HEK293 (cell line): ENCODE results near the gene CRYGN.

Experiments
- EGR2 ChIP-seq: fragments of 450-650 bp; formaldehyde crosslinking; IDR thresholded peaks from 2 replicates; pipeline ENCODE4 v1.5.1; 2016; ENCODE audit warnings: low read depth, missing biosample characterization, missing genetic modification characterization
- FEZF1 ChIP-seq: fragments of 450-650 bp; formaldehyde crosslinking; IDR thresholded peaks from 2 replicates; pipeline ENCODE4 v1.5.1; 2016; ENCODE audit warnings: missing biosample characterization, missing genetic modification characterization
- KLF8 ChIP-seq: fragments of 450-650 bp; formaldehyde crosslinking; IDR thresholded peaks from 2 replicates; pipeline ENCODE4 v1.5.1; 2016; ENCODE audit warnings: missing biosample characterization, missing genetic modification characterization
- MYNN ChIP-seq: fragments of 450-650 bp; formaldehyde crosslinking; IDR thresholded peaks from 2 replicates; pipeline ENCODE4 v1.5.1; 2016; ENCODE audit warnings: missing biosample characterization, missing genetic modification characterization, borderline replicate concordance
- PRDM1 ChIP-seq: fragments of 450-650 bp; formaldehyde crosslinking; IDR thresholded peaks from 2 replicates; pipeline ENCODE4; 2016; ENCODE audit warnings: missing biosample characterization, missing genetic modification characterization
- RBAK ChIP-seq: fragments of 450-650 bp; formaldehyde crosslinking; IDR thresholded peaks from 2 replicates; pipeline ENCODE4 v1.5.1; 2016; ENCODE audit warnings: missing biosample characterization, missing genetic modification characterization
- SCRT2 ChIP-seq: fragments of 450-650 bp; formaldehyde crosslinking; IDR thresholded peaks from 2 replicates; pipeline ENCODE4 v1.5.1; 2016; ENCODE audit warnings: missing biosample characterization, missing genetic modification characterization
- SETDB1 ChIP-seq: IDR thresholded peaks from one replicate; pipeline ENCODE4 v1.6.1; 2017; ENCODE audit warnings: mild to moderate bottlenecking, low read length, moderate library complexity, mixed read lengths; ENCODE audit not compliant: insufficient read length
- SP3 ChIP-seq: fragments of 450-650 bp; formaldehyde crosslinking; IDR thresholded peaks from 2 replicates; pipeline ENCODE4 v1.5.1; 2016; ENCODE audit warnings: missing biosample characterization, missing genetic modification characterization
- ZNF132 ChIP-seq: fragments of 450-650 bp; formaldehyde crosslinking; IDR thresholded peaks from 2 replicates; pipeline ENCODE4 v1.5.1; 2017; ENCODE audit warnings: missing biosample characterization, missing genetic modification characterization, borderline replicate concordance
- ZNF148 ChIP-seq: fragments of 450-650 bp; formaldehyde crosslinking; IDR thresholded peaks from 2 replicates; pipeline ENCODE4 v1.5.0; 2017; ENCODE audit warnings: missing biosample characterization, missing genetic modification characterization, borderline replicate concordance
- ZNF157 ChIP-seq: fragments of 450-650 bp; formaldehyde crosslinking; IDR thresholded peaks from 2 replicates; pipeline ENCODE4 v1.5.1; 2016; ENCODE audit warnings: missing biosample characterization, missing genetic modification characterization
- ZNF184 ChIP-seq: fragments of 450-650 bp; IDR thresholded peaks from 2 replicates; pipeline ENCODE4 v1.5.1; 2018; ENCODE audit warnings: missing biosample characterization, mild to moderate bottlenecking, missing genetic modification characterization
- ZNF202 ChIP-seq: fragments of 450-650 bp; formaldehyde crosslinking; IDR thresholded peaks from 2 replicates; pipeline ENCODE4 v1.5.1; 2016; ENCODE audit warnings: missing biosample characterization, missing genetic modification characterization, borderline replicate concordance
- ZNF324 ChIP-seq: fragments of 450-650 bp; formaldehyde crosslinking; IDR thresholded peaks from 2 replicates; pipeline ENCODE4 v1.5.1; 2016; ENCODE audit warnings: missing biosample characterization, missing genetic modification characterization
- ZNF341 ChIP-seq: fragments of 450-650 bp; formaldehyde crosslinking; IDR thresholded peaks from 2 replicates; pipeline ENCODE4; 2016; ENCODE audit warnings: low read depth, missing biosample characterization, missing genetic modification characterization
- ZNF37A ChIP-seq: fragments of 450-650 bp; IDR thresholded peaks from 2 replicates; pipeline ENCODE4 v1.5.1; 2018; ENCODE audit warnings: missing biosample characterization, missing genetic modification characterization
- ZNF530 ChIP-seq: fragments of 450-650 bp; formaldehyde crosslinking; IDR thresholded peaks from 2 replicates; pipeline ENCODE4 v1.5.1; 2016; ENCODE audit warnings: low read depth, missing biosample characterization, missing genetic modification characterization
- ZNF600 ChIP-seq: fragments of 450-650 bp; formaldehyde crosslinking; IDR thresholded peaks from 2 replicates; pipeline ENCODE4 v1.5.1; 2016; ENCODE audit warnings: missing biosample characterization, missing genetic modification characterization
- ZNF629 ChIP-seq: fragments of 450-650 bp; formaldehyde crosslinking; IDR thresholded peaks from 2 replicates; pipeline ENCODE4 v1.5.1; 2017; ENCODE audit warnings: missing biosample characterization, missing genetic modification characterization
- ZNF664 ChIP-seq: fragments of 450-650 bp; formaldehyde crosslinking; IDR thresholded peaks from 2 replicates; pipeline ENCODE4 v1.5.1; 2016; ENCODE audit warnings: missing biosample characterization, missing genetic modification characterization
- ZNF670 ChIP-seq: fragments of 450-650 bp; formaldehyde crosslinking; IDR thresholded peaks from 2 replicates; pipeline ENCODE4 v1.5.1; 2016; ENCODE audit warnings: missing biosample characterization, missing genetic modification characterization, low read depth
- ZNF707 ChIP-seq: fragments of 450-650 bp; formaldehyde crosslinking; IDR thresholded peaks from 2 replicates; pipeline ENCODE4 v1.5.1; 2016; ENCODE audit warnings: missing biosample characterization, missing genetic modification characterization
- ZNF785 ChIP-seq: fragments of 450-650 bp; formaldehyde crosslinking; IDR thresholded peaks from 2 replicates; pipeline ENCODE4 v1.5.1; 2016; ENCODE audit warnings: missing biosample characterization, missing genetic modification characterization
- ZNF791 ChIP-seq: fragments of 450-650 bp; formaldehyde crosslinking; IDR thresholded peaks from 2 replicates; pipeline ENCODE4 v1.5.1; 2016; ENCODE audit warnings: missing biosample characterization, missing genetic modification characterization
- ZNF792 ChIP-seq: fragments of 450-650 bp; formaldehyde crosslinking; IDR thresholded peaks from 2 replicates; pipeline ENCODE4 v1.5.1; 2016; ENCODE audit warnings: missing biosample characterization, missing genetic modification characterization
- ZNF830 ChIP-seq: fragments of 450-650 bp; IDR thresholded peaks from 2 replicates; pipeline ENCODE4 v1.5.0; 2018; ENCODE audit warnings: missing biosample characterization, missing genetic modification characterization, low read depth, mild to moderate bottlenecking, moderate library complexity
- TF ChIP-seq, protein P1 (sequence below): fragments of 450-650 bp; formaldehyde crosslinking; conservative IDR thresholded peaks from 2 replicates; pipeline ENCODE4 v1.5.1; 2016; ENCODE audit warnings: low read depth, missing biosample characterization, missing genetic modification characterization
- TF ChIP-seq, protein P2 (sequence below): fragments of 450-650 bp; formaldehyde crosslinking; IDR thresholded peaks from 2 replicates; pipeline ENCODE4 v1.5.1; 2016; ENCODE audit warnings: missing biosample characterization, missing genetic modification characterization
- TF ChIP-seq, protein P3 (sequence below): fragments of 450-650 bp; formaldehyde crosslinking; IDR thresholded peaks from 2 replicates; pipeline ENCODE4 v1.5.1; 2016; ENCODE audit warnings: missing biosample characterization, missing genetic modification characterization

Gene CRYGN

DNA sequence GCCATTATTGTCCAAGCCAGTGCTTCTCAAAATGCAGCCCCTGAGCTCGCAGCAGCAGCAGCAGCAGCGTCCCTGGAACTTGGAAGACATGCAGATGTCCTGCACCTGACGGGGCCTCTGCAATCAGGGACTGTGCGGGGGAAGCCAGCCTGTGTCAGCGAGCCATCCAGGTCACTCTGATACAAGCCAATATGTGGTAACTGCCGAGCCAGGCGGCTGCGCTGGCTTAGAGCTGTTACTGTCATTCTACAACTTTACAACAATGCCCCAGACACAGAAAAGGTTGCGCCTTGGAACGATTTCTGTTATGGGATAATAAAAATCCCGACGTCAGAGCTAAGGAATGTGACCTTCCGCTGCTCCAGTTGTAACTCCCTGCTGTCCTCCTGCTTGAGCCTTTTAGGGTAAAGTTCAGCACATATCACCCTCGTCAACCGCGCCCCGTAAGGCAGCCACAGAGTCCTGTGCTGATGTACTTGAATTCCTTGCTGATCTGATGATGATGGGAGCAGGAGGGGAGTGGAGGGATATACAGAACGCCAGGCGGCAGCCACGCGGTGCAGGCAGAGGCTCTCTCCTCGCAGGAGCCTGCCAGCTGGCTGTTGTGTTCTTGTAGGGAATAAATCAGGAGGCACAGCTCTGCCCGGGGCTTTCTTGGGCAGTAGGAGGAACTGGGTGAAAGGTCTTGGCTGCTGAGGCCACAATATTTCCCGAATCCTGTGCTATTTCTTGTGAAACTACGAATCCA lies 20.0 kb upstream of the CRYGN start (continued):
- TF ChIP-seq, protein P1, sequence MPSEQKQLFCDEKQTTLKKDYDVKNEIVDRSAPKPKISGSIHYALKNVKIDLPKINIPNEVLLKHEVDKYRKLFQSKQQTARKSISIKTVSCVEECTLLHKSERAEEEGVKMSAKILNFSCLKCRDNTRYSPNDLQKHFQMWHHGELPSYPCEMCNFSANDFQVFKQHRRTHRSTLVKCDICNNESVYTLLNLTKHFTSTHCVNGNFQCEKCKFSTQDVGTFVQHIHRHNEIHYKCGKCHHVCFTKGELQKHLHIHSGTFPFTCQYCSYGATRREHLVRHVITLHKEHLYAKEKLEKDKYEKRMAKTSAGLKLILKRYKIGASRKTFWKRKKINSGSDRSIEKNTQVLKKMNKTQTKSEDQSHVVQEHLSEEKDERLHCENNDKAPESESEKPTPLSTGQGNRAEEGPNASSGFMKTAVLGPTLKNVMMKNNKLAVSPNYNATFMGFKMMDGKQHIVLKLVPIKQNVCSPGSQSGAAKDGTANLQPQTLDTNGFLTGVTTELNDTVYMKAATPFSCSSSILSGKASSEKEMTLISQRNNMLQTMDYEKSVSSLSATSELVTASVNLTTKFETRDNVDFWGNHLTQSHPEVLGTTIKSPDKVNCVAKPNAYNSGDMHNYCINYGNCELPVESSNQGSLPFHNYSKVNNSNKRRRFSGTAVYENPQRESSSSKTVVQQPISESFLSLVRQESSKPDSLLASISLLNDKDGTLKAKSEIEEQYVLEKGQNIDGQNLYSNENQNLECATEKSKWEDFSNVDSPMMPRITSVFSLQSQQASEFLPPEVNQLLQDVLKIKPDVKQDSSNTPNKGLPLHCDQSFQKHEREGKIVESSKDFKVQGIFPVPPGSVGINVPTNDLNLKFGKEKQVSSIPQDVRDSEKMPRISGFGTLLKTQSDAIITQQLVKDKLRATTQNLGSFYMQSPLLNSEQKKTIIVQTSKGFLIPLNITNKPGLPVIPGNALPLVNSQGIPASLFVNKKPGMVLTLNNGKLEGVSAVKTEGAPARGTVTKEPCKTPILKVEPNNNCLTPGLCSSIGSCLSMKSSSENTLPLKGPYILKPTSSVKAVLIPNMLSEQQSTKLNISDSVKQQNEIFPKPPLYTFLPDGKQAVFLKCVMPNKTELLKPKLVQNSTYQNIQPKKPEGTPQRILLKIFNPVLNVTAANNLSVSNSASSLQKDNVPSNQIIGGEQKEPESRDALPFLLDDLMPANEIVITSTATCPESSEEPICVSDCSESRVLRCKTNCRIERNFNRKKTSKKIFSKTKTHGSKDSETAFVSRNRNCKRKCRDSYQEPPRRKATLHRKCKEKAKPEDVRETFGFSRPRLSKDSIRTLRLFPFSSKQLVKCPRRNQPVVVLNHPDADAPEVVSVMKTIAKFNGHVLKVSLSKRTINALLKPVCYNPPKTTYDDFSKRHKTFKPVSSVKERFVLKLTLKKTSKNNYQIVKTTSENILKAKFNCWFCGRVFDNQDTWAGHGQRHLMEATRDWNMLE: no peak
- TF ChIP-seq SP3 (tag by site-specific recombination) (no peak; the same call in 1 of the 2 replicates), PRDM1 (tag by site-specific recombination) (no peak), FEZF1 (tag by site-specific recombination) (peak; percentile 92), ZNF664 (no peak), SCRT2 (tag by site-specific recombination) (no peak), ZNF202 (tag by site-specific recombination) (no peak), ZNF791 (tag by site-specific recombination) (no peak), MYNN (tag by site-specific recombination) (no peak), KLF8 (tag by site-specific recombination) (peak; percentile 51; the same call in 1 of the 2 replicates), ZNF148 (no peak), EGR2 (tag by site-specific recombination) (no peak), ZNF157 (tag by site-specific recombination) (no peak), ZNF629 (tag by site-specific recombination) (peak; percentile 88), ZNF184 (tag by site-specific recombination) (no peak), ZNF670 (tag by site-specific recombination) (no peak), ZNF37A (no peak), ZNF792 (tag by site-specific recombination) (no peak), ZNF600 (tag by site-specific recombination) (peak; percentile 94), ZNF830 (no peak), ZNF324 (no peak), ZNF530 (no peak), ZNF785 (tag by site-specific recombination) (no peak), ZNF132 (tag by site-specific recombination) (no peak), RBAK (tag by site-specific recombination) (no peak), ZNF341 (peak; percentile 85), ZNF707 (tag by site-specific recombination) (no peak), SETDB1 (peak; percentile 14)
- TF ChIP-seq, protein P2, sequence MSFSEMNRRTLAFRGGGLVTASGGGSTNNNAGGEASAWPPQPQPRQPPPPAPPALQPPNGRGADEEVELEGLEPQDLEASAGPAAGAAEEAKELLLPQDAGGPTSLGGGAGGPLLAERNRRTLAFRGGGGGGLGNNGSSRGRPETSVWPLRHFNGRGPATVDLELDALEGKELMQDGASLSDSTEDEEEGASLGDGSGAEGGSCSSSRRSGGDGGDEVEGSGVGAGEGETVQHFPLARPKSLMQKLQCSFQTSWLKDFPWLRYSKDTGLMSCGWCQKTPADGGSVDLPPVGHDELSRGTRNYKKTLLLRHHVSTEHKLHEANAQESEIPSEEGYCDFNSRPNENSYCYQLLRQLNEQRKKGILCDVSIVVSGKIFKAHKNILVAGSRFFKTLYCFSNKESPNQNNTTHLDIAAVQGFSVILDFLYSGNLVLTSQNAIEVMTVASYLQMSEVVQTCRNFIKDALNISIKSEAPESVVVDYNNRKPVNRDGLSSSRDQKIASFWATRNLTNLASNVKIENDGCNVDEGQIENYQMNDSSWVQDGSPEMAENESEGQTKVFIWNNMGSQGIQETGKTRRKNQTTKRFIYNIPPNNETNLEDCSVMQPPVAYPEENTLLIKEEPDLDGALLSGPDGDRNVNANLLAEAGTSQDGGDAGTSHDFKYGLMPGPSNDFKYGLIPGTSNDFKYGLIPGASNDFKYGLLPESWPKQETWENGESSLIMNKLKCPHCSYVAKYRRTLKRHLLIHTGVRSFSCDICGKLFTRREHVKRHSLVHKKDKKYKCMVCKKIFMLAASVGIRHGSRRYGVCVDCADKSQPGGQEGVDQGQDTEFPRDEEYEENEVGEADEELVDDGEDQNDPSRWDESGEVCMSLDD: no peak
- TF ChIP-seq, protein P3, sequence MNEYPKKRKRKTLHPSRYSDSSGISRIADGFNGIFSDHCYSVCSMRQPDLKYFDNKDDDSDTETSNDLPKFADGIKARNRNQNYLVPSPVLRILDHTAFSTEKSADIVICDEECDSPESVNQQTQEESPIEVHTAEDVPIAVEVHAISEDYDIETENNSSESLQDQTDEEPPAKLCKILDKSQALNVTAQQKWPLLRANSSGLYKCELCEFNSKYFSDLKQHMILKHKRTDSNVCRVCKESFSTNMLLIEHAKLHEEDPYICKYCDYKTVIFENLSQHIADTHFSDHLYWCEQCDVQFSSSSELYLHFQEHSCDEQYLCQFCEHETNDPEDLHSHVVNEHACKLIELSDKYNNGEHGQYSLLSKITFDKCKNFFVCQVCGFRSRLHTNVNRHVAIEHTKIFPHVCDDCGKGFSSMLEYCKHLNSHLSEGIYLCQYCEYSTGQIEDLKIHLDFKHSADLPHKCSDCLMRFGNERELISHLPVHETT (tag by site-specific recombination): 0 out of 2 replicates have a peak, but pooled peaks have one; percentile 45
